NCI-H510A (cell line): ENCODE measurements around the gene CLDN5.

Source experiments
- DNase-seq: peaks from one replicate; lab custom pipeline; 2025; lab: John Stamatoyannopoulos, UW

Gene CLDN5

GRCh38 chr22:19522190-19522880 lies 1.9 kb downstream of the CLDN5 start:
- DNase-seq, result no peak

DNA sequence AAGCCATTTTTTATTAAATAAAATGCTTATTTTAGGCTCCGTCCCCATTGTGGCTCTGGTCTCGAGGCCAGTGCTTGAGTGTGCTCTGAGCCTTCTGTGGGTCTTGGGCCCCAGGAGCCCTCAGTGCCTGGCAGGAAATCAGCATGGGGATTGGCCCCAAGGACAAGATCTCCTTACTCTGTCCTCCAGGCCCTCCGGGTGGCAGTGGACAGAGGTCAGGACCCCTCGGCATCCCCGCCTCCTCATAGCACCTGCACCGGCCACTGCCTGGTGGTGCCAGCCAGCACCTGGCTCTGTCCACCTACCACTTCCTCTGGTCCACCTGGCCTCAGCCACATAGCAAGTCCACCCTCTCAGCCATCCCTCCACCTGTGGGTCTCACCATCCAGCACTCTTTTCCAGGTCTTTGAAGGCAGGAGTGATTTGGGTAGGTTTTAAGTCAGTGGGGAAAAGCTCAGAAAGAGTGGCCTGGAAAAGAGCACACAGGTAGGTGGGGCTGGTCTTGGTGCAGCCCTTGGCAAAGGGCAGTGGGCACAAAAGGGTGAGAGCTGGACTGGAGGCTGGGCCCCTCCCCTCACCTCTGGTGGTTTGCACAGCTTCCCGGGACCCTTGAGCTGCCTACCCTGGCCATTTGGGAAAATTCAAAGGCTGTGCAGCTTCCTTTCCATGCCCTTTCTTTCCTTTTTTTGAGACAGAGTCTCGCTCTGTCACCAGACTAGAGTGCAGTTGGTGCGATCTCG lies 3.5 kb downstream of the CLDN5 start:
- DNase-seq, result no peak

DNA sequence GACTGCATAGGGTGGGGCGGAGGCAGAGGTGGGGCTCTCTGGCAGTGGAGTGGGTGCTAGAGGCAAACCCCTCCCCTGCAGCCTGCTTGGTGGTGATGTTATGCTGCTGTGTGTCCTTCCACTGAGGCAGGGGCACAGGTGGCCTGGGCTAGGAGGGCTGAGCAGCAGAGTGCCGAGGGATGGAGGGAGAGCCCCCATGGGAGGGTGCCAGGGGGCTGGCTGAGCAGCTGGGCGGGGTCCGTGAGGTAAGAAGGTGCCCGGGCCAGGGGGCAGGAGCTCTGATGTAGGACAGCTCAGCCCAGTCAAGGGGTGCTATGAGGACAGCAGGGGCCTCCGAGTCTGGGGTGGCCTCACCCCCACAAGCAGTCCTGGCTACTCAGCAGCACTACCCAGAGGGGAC lies 4.2 kb downstream of the CLDN5 start:
- no peak for DNase-seq

- DNase-seq, result no peak
These were observed 4.9 kb downstream of the CLDN5 start for GRCh38 chr22:19519041-19519926.

DNA sequence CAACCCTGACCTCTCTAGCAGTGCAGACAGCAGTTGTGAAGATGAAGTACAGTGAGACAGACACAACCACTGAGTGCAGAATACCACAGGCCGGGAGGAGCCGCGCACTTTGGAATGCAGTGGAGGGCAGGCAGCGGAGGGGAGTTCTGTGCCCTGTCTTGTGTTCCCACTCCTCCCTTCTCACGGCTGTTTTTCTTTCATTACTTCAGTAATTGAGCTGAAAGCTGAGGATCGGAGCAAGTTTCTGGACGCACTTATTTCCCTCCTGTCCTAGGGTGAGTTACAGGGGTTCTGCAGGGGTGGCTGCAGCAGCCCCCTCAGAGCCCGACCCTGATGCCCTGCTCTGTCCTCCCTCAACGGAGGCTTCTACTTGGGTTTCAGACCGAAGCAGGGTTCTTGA lies 5.6 kb downstream of the CLDN5 start:
- no peak for DNase-seq

GRCh38 chr22:19517919-19518611 lies 6.1 kb downstream of the CLDN5 start:
- DNase-seq, result no peak

- DNase-seq, result no peak
These were observed 7.1 kb downstream of the CLDN5 start for GRCh38 chr22:19517171-19517500.

DNA sequence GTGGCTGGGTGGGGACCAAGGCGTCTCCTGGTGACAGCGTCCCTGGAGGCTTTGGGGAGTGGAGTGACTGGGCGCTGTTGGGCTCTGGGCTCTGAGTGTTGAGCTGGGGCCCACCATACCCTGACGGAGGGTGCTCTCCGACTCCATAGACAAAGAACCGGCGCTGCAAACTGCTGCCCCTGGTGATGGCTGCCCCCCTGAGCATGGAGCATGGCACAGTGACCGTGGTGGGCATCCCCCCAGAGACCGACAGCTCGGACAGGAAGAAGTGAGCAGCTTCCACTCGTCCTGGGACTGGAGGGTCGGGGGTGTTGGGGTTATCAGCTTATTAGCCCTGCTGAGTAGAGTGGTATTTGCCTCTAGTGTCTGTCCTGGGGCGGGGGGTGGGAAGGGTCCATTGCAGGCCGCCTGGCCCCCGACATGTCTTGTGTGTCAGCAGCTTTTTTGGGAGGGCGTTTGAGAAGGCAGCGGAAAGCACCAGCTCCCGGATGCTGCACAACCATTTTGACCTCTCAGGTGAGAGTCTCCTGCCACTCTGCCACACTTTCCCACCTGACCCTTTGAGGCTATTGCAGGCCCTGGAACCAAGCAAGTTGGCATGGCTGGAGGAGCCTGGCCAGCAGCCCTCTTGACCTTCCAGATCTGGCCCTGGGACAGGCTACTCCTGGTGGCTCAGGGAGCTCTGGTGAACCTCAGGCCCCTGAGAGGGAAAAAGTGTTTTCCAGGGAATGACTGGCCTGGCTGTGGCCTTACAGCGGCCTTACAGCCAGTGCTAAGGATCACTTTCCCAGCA lies 7.6 kb downstream of the CLDN5 start:
- DNase-seq, result no peak

DNA sequence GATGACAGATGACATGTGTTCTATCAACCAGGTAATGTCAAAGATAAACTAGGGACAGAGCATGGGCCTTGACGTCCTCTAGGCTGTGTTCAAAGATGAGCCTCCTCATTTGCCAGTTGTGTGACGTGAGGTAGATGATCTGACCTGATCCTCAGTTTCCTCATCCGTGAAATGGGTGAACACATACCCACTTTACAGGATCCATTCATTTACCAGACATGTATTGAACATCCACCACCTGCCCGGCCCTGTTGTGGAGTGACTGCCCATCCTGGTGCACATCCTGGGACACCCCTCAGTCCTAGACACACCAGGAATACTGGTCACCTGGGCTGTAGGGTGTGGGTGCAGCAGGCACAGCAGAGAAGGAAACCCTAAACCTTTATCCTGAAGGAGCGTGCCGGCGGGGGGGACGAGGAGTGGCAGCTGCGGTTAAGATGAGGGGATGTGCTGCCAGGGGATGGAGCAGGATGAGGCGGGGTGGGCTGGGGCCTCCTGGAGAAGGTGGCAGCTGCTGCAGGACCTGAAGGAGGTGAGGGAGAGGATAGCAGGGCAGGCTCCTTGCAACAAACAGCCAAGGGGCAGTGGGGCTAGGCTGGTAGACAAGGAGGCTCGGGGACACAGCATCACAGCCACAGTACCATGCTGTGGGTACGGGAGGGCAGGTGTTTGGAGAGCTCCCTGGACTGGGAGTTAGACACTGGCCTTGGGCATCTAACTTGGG lies 8.4 kb downstream of the CLDN5 start:
- no peak for DNase-seq

GRCh38 chr22:19514831-19515565 lies 9.2 kb downstream of the CLDN5 start:
- DNase-seq, result peak; percentile 61

DNA sequence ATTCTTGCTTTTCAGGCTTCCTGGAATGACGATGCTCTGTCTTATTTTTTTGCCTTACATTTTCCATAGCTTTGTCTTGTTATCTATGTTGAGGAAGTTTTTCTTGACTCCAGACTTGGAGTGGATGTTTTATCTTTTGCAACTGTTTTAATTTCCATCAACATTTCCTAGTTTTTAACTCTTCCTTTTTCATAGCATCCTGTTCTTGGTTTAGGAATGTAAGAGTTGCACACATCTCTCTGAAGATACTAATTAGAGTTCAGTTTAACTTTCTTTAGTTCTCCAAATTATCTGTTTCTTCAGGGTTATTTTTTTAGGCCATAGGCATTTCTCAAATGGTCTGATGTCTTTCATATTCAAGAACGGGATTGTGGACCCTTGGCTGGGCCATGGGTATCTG lies 10.4 kb downstream of the CLDN5 start:
- DNase-seq, result no peak

- DNase-seq, result no peak
These were observed 13.3 kb downstream of the CLDN5 start for GRCh38 chr22:19510919-19511341.

DNA sequence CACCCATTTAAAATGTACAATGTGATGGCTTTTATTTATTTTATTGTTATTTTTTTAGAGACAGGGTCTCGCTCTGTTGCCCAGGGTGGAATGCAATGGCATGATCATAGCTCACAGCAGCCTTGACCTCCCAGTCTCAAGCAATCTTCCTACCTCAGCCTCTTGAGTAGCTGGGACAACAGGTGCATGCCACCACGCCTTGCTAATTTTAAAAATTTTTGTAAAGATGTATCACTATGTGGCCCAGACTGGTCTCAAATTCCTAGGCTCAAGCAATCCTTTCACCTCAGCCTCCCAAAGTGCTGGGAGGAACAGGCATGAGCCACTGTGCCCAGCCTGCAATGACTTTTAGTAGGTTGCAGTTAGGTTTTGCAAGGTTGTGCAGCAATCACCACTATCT lies 14.3 kb downstream of the CLDN5 start:
- no peak for DNase-seq

DNA sequence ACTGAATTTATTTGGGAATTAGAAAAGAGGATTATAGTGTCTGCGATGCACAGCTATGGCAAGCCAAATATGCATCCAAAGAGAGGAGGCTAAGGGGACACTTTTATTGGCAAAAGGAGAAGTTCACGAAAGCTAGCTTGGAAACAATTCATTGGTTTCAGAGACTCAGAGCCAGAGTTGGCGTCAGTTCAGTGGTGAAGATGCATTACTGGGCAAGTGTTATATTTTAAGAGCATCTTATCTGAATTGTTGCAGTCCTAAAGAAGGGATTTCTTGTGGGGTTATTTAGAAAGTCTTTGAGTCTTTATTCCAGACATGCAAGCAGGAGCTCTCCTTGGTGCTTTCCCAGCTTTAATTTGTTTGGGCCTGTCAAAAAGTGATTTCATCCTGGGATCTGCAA lies 15.0 kb downstream of the CLDN5 start:
- no peak for DNase-seq

GRCh38 chr22:19508024-19508776 lies 16.0 kb downstream of the CLDN5 start:
- no peak for DNase-seq

DNA sequence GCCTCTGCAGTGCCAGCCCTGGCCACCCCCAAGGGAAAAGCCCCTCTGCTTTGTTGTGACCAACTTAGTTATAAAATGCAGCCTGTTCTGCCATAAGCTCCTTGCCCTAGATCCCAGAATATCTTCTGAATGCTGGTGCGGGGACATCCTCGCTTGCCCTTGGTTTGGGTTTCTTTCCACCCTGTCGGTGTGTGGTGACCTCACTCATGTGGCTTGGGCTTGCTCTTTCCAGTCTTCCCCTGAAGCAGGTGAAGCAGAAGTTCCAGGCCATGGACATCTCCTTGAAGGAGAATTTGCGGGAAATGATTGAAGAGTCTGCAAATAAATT lies 16.7 kb downstream of the CLDN5 start:
- DNase-seq, result no peak

DNA sequence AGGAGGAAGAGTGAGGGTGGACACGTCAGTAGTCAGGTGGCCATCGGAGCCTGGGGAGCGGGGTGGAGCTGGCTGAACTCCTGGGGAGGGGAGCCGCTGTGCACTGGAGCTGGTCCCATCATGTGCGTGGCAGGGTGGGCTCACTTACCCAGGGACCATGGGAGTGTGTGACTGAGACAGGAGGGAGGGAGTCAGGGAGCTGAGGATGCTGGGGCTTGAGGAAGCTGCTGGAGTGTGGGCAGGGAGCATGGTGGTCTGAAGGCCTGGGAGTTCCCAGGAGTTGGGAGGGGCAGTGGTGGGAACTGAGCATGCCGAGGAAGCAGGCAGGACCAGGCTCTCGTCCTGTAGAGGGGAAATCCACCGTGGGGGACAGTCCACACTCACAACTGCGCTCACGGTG lies 18.0 kb downstream of the CLDN5 start:
- DNase-seq, result no peak

- DNase-seq, result no peak
These were observed 18.5 kb downstream of the CLDN5 start for GRCh38 chr22:19505735-19506126.

GRCh38 chr22:19504900-19505734 lies 19.1 kb downstream of the CLDN5 start:
- DNase-seq, result no peak
